ENCODE data around the gene TMEM164.
"Not testable (repeated sequence)": the region's sequence is repeated elsewhere in the genome, so short reads cannot be mapped to it uniquely, and the experiment has no call there.

Gene TMEM164

GRCh38 chrX:110143454-110144210 is 140.7 kb downstream of the TMEM164 start:
- no peak for TF ChIP-seq CTCF (IDR thresholded peaks at IDR 0.05)
- Mint-ChIP-seq H3K4me1 (peaks cover 30% of the 10 kb centered on the region), H3K27me3 (ENCODE audit: low read depth, poor library complexity) (no peaks in the 10 kb centered on the region), H3K9me3 (no peaks in the 10 kb centered on the region), H3K36me3 (ENCODE audit: low read depth) (peaks cover 1% of the 10 kb centered on the region), H3K27ac (no peak overlapping the region), H3K4me3 (no peak overlapping the region)
- no peak for DNase-seq

DNA sequence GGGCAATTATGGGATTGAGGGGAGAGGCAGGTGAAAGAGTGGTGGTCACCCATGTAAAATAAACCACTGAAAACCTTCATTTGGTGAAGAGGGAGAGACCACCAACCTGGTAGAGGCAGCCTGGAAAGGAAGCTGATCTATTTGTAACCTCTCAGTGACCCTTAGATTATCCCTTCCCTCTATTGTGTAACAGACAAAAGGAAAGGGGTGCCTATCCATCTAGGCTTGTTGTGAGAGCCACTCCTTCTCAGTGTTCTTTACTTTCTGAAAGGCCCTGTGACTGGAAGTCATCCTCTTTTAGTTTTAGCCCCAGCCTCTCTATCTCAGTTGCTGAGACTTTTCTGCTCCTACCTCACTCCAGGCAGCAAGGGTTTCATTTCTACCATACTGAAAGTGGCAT is 142.4 kb downstream of the TMEM164 start:
- DNase-seq: no peak
- no peak for TF ChIP-seq CTCF (IDR thresholded peaks at IDR 0.05)
- peaks cover 12% of the 10 kb centered on the region for H3K36me3 Mint-ChIP-seq (ENCODE audit: low read depth)
- peak overlapping the region; percentile 38 for H3K27ac Mint-ChIP-seq
- no peaks in the 10 kb centered on the region for H3K27me3 Mint-ChIP-seq (ENCODE audit: low read depth, poor library complexity)
- peaks cover 30% of the 10 kb centered on the region for H3K4me1 Mint-ChIP-seq
- no peak overlapping the region for H3K4me3 Mint-ChIP-seq
- H3K9me3 Mint-ChIP-seq: no peaks in the 10 kb centered on the region

DNA sequence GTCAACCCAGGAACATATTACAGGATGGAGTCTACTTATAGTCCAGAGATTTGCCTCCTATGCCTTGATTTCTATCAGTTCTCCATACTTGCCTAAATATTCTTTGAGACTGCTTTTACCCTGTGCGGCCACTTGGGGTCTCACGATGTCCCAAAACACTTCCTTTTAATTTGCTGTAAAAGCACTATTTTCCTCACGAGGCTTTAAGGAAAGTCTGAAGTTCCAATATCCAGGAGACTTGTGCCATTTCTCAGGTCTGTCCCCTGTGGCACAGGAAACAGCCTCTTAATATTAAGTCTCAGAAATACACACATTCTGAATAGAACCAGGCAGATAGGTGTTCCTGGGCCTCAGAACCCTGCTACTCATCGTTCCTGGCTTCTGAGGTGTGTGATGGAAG is 142.9 kb downstream of the TMEM164 start:
- H3K27ac Mint-ChIP-seq: peak overlapping the region; percentile 38
- peaks cover 30% of the 10 kb centered on the region for H3K4me1 Mint-ChIP-seq
- no peak overlapping the region for H3K4me3 Mint-ChIP-seq
- no peaks in the 10 kb centered on the region for H3K9me3 Mint-ChIP-seq
- DNase-seq: peak; percentile 37
- peaks cover 12% of the 10 kb centered on the region for H3K36me3 Mint-ChIP-seq (ENCODE audit: low read depth)
- no peaks in the 10 kb centered on the region for H3K27me3 Mint-ChIP-seq (ENCODE audit: low read depth, poor library complexity)
- peak; percentile 62 for TF ChIP-seq CTCF (IDR thresholded peaks at IDR 0.05)

GRCh38 chrX:110146521-110146920 is 143.6 kb downstream of the TMEM164 start:
- TF ChIP-seq CTCF (IDR thresholded peaks at IDR 0.05): peak; percentile 75
- no peaks in the 10 kb centered on the region for H3K9me3 Mint-ChIP-seq
- no peak overlapping the region for H3K4me3 Mint-ChIP-seq
- peaks cover 30% of the 10 kb centered on the region for H3K4me1 Mint-ChIP-seq
- DNase-seq: peak; percentile 53
- H3K27ac Mint-ChIP-seq: no peak overlapping the region
- no peaks in the 10 kb centered on the region for H3K27me3 Mint-ChIP-seq (ENCODE audit: low read depth, poor library complexity)
- H3K36me3 Mint-ChIP-seq (ENCODE audit: low read depth): peaks cover 12% of the 10 kb centered on the region

- DNase-seq: no peak
- peaks cover 32% of the 10 kb centered on the region for H3K36me3 Mint-ChIP-seq (ENCODE audit: low read depth)
- TF ChIP-seq CTCF (IDR thresholded peaks at IDR 0.05): no peak
- no peak overlapping the region for H3K27ac Mint-ChIP-seq
- H3K4me3 Mint-ChIP-seq: no peak overlapping the region
- no peaks in the 10 kb centered on the region for H3K9me3 Mint-ChIP-seq
- H3K27me3 Mint-ChIP-seq (ENCODE audit: low read depth, poor library complexity): no peaks in the 10 kb centered on the region
- H3K4me1 Mint-ChIP-seq: no peaks in the 10 kb centered on the region
Observed at GRCh38 chrX:110153244-110153643, 150.3 kb downstream of the TMEM164 start.

- no peak for TF ChIP-seq CTCF (IDR thresholded peaks at IDR 0.05)
- Mint-ChIP-seq H3K27me3 (ENCODE audit: low read depth, poor library complexity) (no peaks in the 10 kb centered on the region), H3K9me3 (no peaks in the 10 kb centered on the region), H3K27ac (no peak overlapping the region), H3K4me1 (peaks cover under 1% of the 10 kb centered on the region), H3K4me3 (no peak overlapping the region), H3K36me3 (ENCODE audit: low read depth) (peaks cover 28% of the 10 kb centered on the region)
- DNase-seq: no peak
Observed at GRCh38 chrX:110153896-110154295, 151.0 kb downstream of the TMEM164 start.

- not testable (repeated sequence) for H3K9me3 Mint-ChIP-seq; H3K4me3 Mint-ChIP-seq; DNase-seq; H3K27ac Mint-ChIP-seq; H3K4me1 Mint-ChIP-seq; H3K27me3 Mint-ChIP-seq (ENCODE audit: low read depth, poor library complexity)
- H3K36me3 Mint-ChIP-seq (ENCODE audit: low read depth): peaks cover 26% of the 10 kb centered on the region
Observed at GRCh38 chrX:110154328-110154727, 151.4 kb downstream of the TMEM164 start.

Measured in nephron progenitor cell (in vitro differentiated cells).